Fibroblast of lung (primary cell): ENCODE results near the gene SPI1. TPM values are rescaled to one million over a fixed set of nuclear protein-coding genes. Genes with fewer than 3 reads are reported as not detected.

Source experiments
- DNase-seq, 2 donors: peaks; one replicate each; pipeline versions ENCODE4 v3.0.0 to v3.0.0-alpha.2; 2010; ENCODE audit warnings: low read depth in 2 of 2
- H2AFZ ChIP-seq: 2 replicates; pipeline ENCODE4 v1.5.1; 2012; ENCODE audit warnings: low read length, control low read depth, inconsistent platforms
- H3K27ac ChIP-seq: 2 replicates; pipeline ENCODE4 v1.5.1; 2011; ENCODE audit warnings: low read length, control low read depth; ENCODE audit not compliant: insufficient read depth
- H3K27me3 ChIP-seq: 2 replicates; pipeline ENCODE4 v1.5.1; 2011; ENCODE audit warnings: mild to moderate bottlenecking, low read length; ENCODE audit not compliant: control insufficient read depth, insufficient read depth
- H3K36me3 ChIP-seq: 2 replicates; pipeline ENCODE4 v1.5.1; 2011; ENCODE audit warnings: low read length; ENCODE audit not compliant: control insufficient read depth, insufficient read depth
- H3K4me1 ChIP-seq: 2 replicates; pipeline ENCODE4 v1.5.1; 2011; ENCODE audit warnings: low read length; ENCODE audit not compliant: control insufficient read depth, insufficient read depth; ENCODE audit errors: extremely low read depth
- H3K4me2 ChIP-seq: 2 replicates; pipeline ENCODE4 v1.5.1; 2011; ENCODE audit warnings: low read length, control low read depth; ENCODE audit not compliant: insufficient read depth; ENCODE audit errors: extremely low read depth
- H3K4me3 ChIP-seq, 4 experiments: fragments of 200-600 bp in 1 of 4; sonication (generic) in 1 of 4; replicated peaks in 1 of 4; 2 replicates each; pipeline ENCODE4 v1.5.1; 2011 to 2016; ENCODE audit warnings: low read length in 4 of 4, low read depth in 3 of 4, mild to moderate bottlenecking in 3 of 4, control low read depth in 2 of 4, inconsistent platforms in 1 of 4, mixed read lengths in 1 of 4; ENCODE audit not compliant: insufficient read depth in 1 of 4; ENCODE audit errors: control extremely low read depth in 1 of 4
- H3K79me2 ChIP-seq: 2 replicates; pipeline ENCODE4 v1.5.1; 2012; ENCODE audit warnings: mild to moderate bottlenecking, low read length, inconsistent platforms; ENCODE audit not compliant: control insufficient read depth, insufficient read depth
- H3K9ac ChIP-seq: 2 replicates; pipeline ENCODE4 v1.5.1; 2011; ENCODE audit warnings: mild to moderate bottlenecking, low read length, control low read depth; ENCODE audit not compliant: insufficient read depth
- H3K9me3 ChIP-seq: 2 replicates; pipeline ENCODE4 v1.5.1; 2012; ENCODE audit warnings: low read depth, low read length; ENCODE audit not compliant: control insufficient read depth, insufficient read depth
- H4K20me1 ChIP-seq: 2 replicates; pipeline ENCODE4 v1.5.1; 2011; ENCODE audit warnings: low read length; ENCODE audit not compliant: control insufficient read depth, insufficient read depth; ENCODE audit errors: extremely low read depth
- EZH2 ChIP-seq: IDR thresholded peaks from 2 replicates; pipeline ENCODE4 v1.5.1; 2012; ENCODE audit warnings: low read length, control low read depth, mild to moderate bottlenecking; ENCODE audit errors: missing control alignments
- polyA plus RNA-seq, 2 donors: library from polyadenylated mRNA; depleted of rRNA in 1 of 2; stranded (reverse) in 1 of 2; unstranded in 1 of 2; fragments of >200 nt; gene quantifications; 2 replicates each; pipeline ENCODE4 v1.2.1, GENCODE V29; 2011 to 2012; ENCODE audit warnings: missing spikeins in 1 of 2
- total RNA-seq: library from RNA; depleted of rRNA; stranded (reverse); fragments of >200 nt; gene quantifications from 2 replicates; pipeline ENCODE4 v1.2.1, GENCODE V29; 2014
- TF ChIP-seq, protein P1 (sequence below), 2 donors: IDR thresholded peaks in 1 of 2; conservative IDR thresholded peaks in 1 of 2; 1 replicate in 1 of 2; 2 replicates in 1 of 2; pipeline ENCODE4 v1.5.1; 2011 to 2012; ENCODE audit warnings: low read length in 2 of 2, control low read depth in 1 of 2, inconsistent platforms in 1 of 2, low read depth in 1 of 2, mild to moderate bottlenecking in 1 of 2

SPI1 gene
- total and polyA plus RNA-seq, 2 donors (not counting 1 experiment from before 2014, with no cell fraction given) = not detected

DNA sequence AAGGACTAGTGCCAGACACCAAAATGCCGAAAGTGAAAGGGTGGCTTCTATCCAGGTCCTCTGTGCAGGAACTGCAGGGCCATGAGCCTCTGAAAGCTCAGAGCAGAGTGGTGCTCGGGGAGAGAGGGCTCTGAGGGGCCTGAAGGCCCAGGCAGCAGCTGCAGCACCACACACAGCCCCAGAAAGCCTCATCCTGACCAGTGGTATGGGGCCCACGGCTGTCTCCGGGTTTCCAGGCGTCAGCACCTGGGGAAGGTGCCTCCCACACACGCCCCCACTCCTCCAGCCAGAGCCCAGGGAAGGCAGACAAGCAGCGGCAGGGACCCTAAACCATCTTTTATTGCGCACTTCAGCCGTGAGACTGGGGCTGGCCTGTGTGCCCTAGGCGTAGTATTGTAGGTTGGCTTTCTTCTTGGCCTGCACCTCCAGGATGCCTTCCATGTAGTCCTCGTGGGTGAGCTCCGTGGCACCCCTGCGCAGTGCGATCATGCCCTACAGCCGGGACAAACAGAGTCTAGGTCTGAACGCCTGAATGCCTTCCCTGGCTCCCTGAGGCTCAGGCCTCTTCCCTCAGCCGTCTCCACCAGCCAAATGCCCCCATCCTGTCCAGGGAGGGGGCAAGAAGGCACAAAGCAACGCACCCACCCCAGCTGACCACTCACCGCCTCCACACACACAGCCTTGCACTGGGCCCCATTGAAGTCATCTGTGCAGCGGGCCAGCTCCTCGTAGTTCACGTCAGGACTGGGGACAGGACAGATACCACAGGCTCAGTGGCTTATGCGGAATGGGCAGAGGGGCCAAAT lies 40.3 kb upstream of the SPI1 start:
- no peak overlapping the region for H3K27ac ChIP-seq

DNA sequence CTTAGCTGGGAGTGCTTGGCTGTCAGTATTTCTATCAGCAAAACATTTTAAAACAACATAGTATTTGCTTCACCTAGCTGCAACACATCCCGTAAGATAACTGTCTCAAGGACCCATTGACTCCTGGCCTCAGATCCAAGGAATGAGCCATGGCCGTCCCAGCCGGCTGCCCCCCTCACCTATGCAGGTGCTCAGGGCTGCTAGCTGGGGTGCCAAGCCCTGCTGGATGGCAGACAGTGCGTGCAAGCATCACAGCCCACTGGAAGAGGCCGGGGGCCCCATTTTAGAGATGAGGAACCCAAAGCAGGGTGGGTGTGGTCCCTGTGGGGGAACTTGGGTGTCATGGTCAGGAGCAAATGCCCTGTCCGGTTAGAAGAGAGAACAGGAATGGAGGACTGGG lies 39.4 kb upstream of the SPI1 start:
- peaks cover 55% of the 10 kb centered on the region for H3K36me3 ChIP-seq
- H3K27ac ChIP-seq = peak overlapping the region; percentile 18
- peaks cover 39% of the 10 kb centered on the region for H3K4me1 ChIP-seq
- H3K79me2 ChIP-seq = peaks cover 7% of the 10 kb centered on the region
- peak overlapping the region; percentile 30 for H3K9ac ChIP-seq
- no peak overlapping the region for H2AFZ ChIP-seq
- DNase-seq = no peak
- H3K4me3 ChIP-seq = no peak overlapping the region
- no peaks in the 10 kb centered on the region for H4K20me1 ChIP-seq
- H3K9me3 ChIP-seq = no peaks in the 10 kb centered on the region
- H3K4me2 ChIP-seq = no peak overlapping the region
- H3K27me3 ChIP-seq = no peaks in the 10 kb centered on the region
- TF ChIP-seq, protein P1, sequence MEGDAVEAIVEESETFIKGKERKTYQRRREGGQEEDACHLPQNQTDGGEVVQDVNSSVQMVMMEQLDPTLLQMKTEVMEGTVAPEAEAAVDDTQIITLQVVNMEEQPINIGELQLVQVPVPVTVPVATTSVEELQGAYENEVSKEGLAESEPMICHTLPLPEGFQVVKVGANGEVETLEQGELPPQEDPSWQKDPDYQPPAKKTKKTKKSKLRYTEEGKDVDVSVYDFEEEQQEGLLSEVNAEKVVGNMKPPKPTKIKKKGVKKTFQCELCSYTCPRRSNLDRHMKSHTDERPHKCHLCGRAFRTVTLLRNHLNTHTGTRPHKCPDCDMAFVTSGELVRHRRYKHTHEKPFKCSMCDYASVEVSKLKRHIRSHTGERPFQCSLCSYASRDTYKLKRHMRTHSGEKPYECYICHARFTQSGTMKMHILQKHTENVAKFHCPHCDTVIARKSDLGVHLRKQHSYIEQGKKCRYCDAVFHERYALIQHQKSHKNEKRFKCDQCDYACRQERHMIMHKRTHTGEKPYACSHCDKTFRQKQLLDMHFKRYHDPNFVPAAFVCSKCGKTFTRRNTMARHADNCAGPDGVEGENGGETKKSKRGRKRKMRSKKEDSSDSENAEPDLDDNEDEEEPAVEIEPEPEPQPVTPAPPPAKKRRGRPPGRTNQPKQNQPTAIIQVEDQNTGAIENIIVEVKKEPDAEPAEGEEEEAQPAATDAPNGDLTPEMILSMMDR (conservative IDR thresholded peaks at IDR 0.05 in 1 of 2, IDR thresholded peaks at IDR 0.05 in 1 of 2; ENCODE audit: low read depth in 1 of 2, low read length in 2 of 2) = no peak
- no peak for TF ChIP-seq EZH2

More for the DNA sequence above, 40.3 kb upstream of the SPI1 start:
- H3K9me3 ChIP-seq = no peaks in the 10 kb centered on the region
- H4K20me1 ChIP-seq = no peaks in the 10 kb centered on the region
- no peak overlapping the region for H3K9ac ChIP-seq
- peaks cover 7% of the 10 kb centered on the region for H3K79me2 ChIP-seq
- no peak overlapping the region for H2AFZ ChIP-seq
- peaks cover 34% of the 10 kb centered on the region for H3K4me1 ChIP-seq
- no peak for DNase-seq
- no peak overlapping the region for H3K4me3 ChIP-seq
- H3K36me3 ChIP-seq = peaks cover 56% of the 10 kb centered on the region
- H3K27me3 ChIP-seq = no peaks in the 10 kb centered on the region
- no peak overlapping the region for H3K4me2 ChIP-seq
- no peak for TF ChIP-seq EZH2
- TF ChIP-seq, protein P1 (conservative IDR thresholded peaks at IDR 0.05 in 1 of 2, IDR thresholded peaks at IDR 0.05 in 1 of 2; ENCODE audit: low read depth in 1 of 2, low read length in 2 of 2) = no peak

DNA sequence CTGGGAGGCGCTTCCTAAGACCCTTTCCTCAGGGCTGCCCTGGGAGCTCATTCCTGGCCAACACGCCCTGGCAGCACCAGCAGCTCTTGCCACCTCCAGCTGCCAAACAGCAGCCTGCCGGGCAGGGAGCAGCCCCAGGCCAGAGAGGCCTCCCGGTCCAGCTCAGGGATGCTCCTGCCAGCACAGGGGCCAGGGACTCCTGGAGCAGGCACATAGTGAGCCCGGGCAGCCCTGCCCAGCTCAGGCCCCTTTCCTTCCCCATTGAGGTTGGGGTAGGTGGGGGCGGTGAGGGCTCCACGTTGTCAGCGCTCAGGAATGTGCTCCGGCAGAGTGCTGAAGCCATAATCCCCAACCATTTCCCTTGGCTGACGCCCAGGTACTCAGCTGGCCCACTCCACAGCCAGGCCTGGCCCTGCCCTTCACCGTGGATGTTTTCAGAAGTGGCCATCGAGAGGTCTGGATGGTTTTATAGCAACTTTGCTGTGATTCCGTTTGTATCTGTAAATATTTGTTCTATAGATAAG lies 37.7 kb upstream of the SPI1 start:
- peak overlapping the region; percentile 48 for H3K9ac ChIP-seq
- H3K4me2 ChIP-seq = peak overlapping the region; percentile 15
- no peak overlapping the region for H3K4me3 ChIP-seq
- H3K79me2 ChIP-seq = peaks cover 19% of the 10 kb centered on the region
- H3K4me1 ChIP-seq = peaks cover 43% of the 10 kb centered on the region
- no peak for TF ChIP-seq EZH2
- TF ChIP-seq, protein P1 (conservative IDR thresholded peaks at IDR 0.05 in 1 of 2, IDR thresholded peaks at IDR 0.05 in 1 of 2; ENCODE audit: low read depth in 1 of 2, low read length in 2 of 2) = no peak
- H3K27me3 ChIP-seq = no peaks in the 10 kb centered on the region
- no peaks in the 10 kb centered on the region for H3K9me3 ChIP-seq
- DNase-seq = peak; percentile 94 to 95
- no peak overlapping the region for H2AFZ ChIP-seq
- H3K27ac ChIP-seq = peak overlapping the region; percentile 81
- no peaks in the 10 kb centered on the region for H4K20me1 ChIP-seq
- peaks cover 56% of the 10 kb centered on the region for H3K36me3 ChIP-seq
